ENCODE data around the gene SLC9B2.

SLC9B2 gene

GRCh38 chr4:103075435-103075893 lies 1.1 kb downstream of the SLC9B2 start:
- no peak for DNase-seq

GRCh38 chr4:103074744-103075434 lies 1.7 kb downstream of the SLC9B2 start:
- DNase-seq = no peak

GRCh38 chr4:103073792-103074438 lies 2.6 kb downstream of the SLC9B2 start:
- DNase-seq = no peak

- DNase-seq = no peak
Measured at GRCh38 chr4:103067841-103068547, 8.6 kb downstream of the SLC9B2 start.

GRCh38 chr4:103060453-103061148 lies 16.0 kb downstream of the SLC9B2 start:
- no peak for DNase-seq

- DNase-seq = no peak
Measured at GRCh38 chr4:103054030-103054429, 22.5 kb downstream of the SLC9B2 start.

- no peak for DNase-seq
Measured at GRCh38 chr4:103052779-103053178, 23.8 kb downstream of the SLC9B2 start.

- no peak for DNase-seq
Measured at GRCh38 chr4:103052145-103052544, 24.4 kb downstream of the SLC9B2 start.

- no peak for DNase-seq
Measured at GRCh38 chr4:103050736-103051436, 25.7 kb downstream of the SLC9B2 start.

GRCh38 chr4:103046416-103047290 lies 29.9 kb downstream of the SLC9B2 start:
- peak; percentile 19 to 44 for DNase-seq

GRCh38 chr4:103044183-103044582 lies 32.4 kb downstream of the SLC9B2 start:
- no peak for DNase-seq

- no peak for DNase-seq
Measured at GRCh38 chr4:103036169-103036568, 40.4 kb downstream of the SLC9B2 start.

- DNase-seq = no peak
Measured at GRCh38 chr4:103032574-103032973, 44.0 kb downstream of the SLC9B2 start.

GRCh38 chr4:103030791-103031190 lies 45.8 kb downstream of the SLC9B2 start:
- no peak for DNase-seq

- DNase-seq = no peak
Measured at GRCh38 chr4:103029300-103029699, 47.3 kb downstream of the SLC9B2 start.

GRCh38 chr4:103026868-103027267 lies 49.7 kb downstream of the SLC9B2 start:
- DNase-seq = no peak

GRCh38 chr4:103024996-103025395 lies 51.6 kb downstream of the SLC9B2 start:
- no peak for DNase-seq

GRCh38 chr4:103021120-103021519 lies 55.4 kb downstream of the SLC9B2 start:
- DNase-seq = no peak

- peak; percentile 94 for DNase-seq
Measured at GRCh38 chr4:103019308-103020124, 57.0 kb downstream of the SLC9B2 start, which contains the start of gene SLC9B1. Gene SLC9B1, minus strand, starts transcription at chr4:103019705. Its CDS starts 27,994 bp downstream, at chr4:102991711.

Measured in activated CD4-positive, alpha-beta T cell treated with anti-CD3 and anti-CD28 coated beads for 4 hours (primary cell).